Measurements from ENCODE around the gene ABHD16B. TPM values are rescaled to one million over a fixed set of nuclear protein-coding genes. Genes with fewer than 3 reads are reported as not detected.
"Not testable (repeated sequence)": the region's sequence is repeated elsewhere in the genome, so short reads cannot be mapped to it uniquely, and the experiment has no call there.

ABHD16B gene
- total RNA-seq, 4 donors from 2014 or later: not detected

- H3K27me3 ChIP-seq: no peaks in the 10 kb centered on the region
- WGBS, 2 donors: 48 to 52% methylated on average over 4 to 14 of the region's 16 CpGs
- no peaks in the 10 kb centered on the region for H3K9me3 ChIP-seq
- no peak overlapping the region for H3K4me3 ChIP-seq (replicated peaks in 1 of 3)
- TF ChIP-seq POLR2A (IDR thresholded peaks at IDR 0.05) (no peak), CTCF (IDR thresholded peaks at IDR 0.05) (no peak)
- no peak for DNase-seq
- H3K4me1 ChIP-seq: peaks cover 7 to 30% of the 10 kb centered on the region in 2 donors
- H3K27ac ChIP-seq: peak overlapping the region; percentile 36 to 65 (median 38)
- intact Hi-C loops (cut with DNase I): no loop called here
- no peaks in the 10 kb centered on the region for H3K36me3 ChIP-seq
Observed at GRCh38 chr20:63847237-63848002, 13.9 kb upstream of the ABHD16B start.

GRCh38 chr20:63848003-63848911 lies 13.0 kb upstream of the ABHD16B start:
- Histone ChIP-seq H3K36me3 (no peaks in the 10 kb centered on the region), H3K9me3 (no peaks in the 10 kb centered on the region), H3K27me3 (no peaks in the 10 kb centered on the region), H3K4me1 (peaks cover 7 to 30% of the 10 kb centered on the region in 2 donors), H3K4me3 (replicated peaks in 1 of 3) (no peak overlapping the region), H3K27ac (peak overlapping the region; percentile 36 to 65 (median 38))
- DNase-seq: no peak
- TF ChIP-seq POLR2A (IDR thresholded peaks at IDR 0.05): no peak
- 79 to 84% methylated on average over 15 to 19 of the region's 28 CpGs for WGBS, 2 donors
- intact Hi-C loops (cut with DNase I): no loop called here

GRCh38 chr20:63850689-63851547 lies 10.4 kb upstream of the ABHD16B start:
- intact Hi-C loops (cut with DNase I): no loop called here
- 74 to 80% methylated on average over 25 to 27 of the region's 27 CpGs for WGBS, 2 donors
- Histone ChIP-seq H3K27me3 (no peaks in the 10 kb centered on the region), H3K4me3 (replicated peaks in 1 of 3) (no peak overlapping the region), H3K36me3 (no peaks in the 10 kb centered on the region), H3K4me1 (peaks cover 21 to 50% of the 10 kb centered on the region in 2 donors), H3K27ac (no peak overlapping the region), H3K9me3 (no peaks in the 10 kb centered on the region)
- no peak for DNase-seq
- no peak for TF ChIP-seq CTCF (IDR thresholded peaks at IDR 0.05)
- no peak for TF ChIP-seq POLR2A (IDR thresholded peaks at IDR 0.05)

GRCh38 chr20:63851548-63851943 lies 9.8 kb upstream of the ABHD16B start:
- H3K27ac ChIP-seq; DNase-seq; H3K36me3 ChIP-seq; intact Hi-C loops (cut with DNase I); H3K27me3 ChIP-seq; H3K4me3 ChIP-seq (replicated peaks in 1 of 3); H3K9me3 ChIP-seq: not testable (repeated sequence)
- peaks cover 19 to 50% of the 10 kb centered on the region in 2 donors for H3K4me1 ChIP-seq
- 87 to 88% methylated on average over 14 of the region's 14 CpGs for WGBS, 2 donors

- DNase-seq; H3K36me3 ChIP-seq; H3K4me3 ChIP-seq (replicated peaks in 1 of 3); intact Hi-C loops (cut with DNase I); H3K27me3 ChIP-seq; H3K9me3 ChIP-seq: not testable (repeated sequence)
- peak overlapping the region in 2 of 3 donors; percentile 60 to 63 for H3K27ac ChIP-seq
- H3K4me1 ChIP-seq: peaks cover 22 to 46% of the 10 kb centered on the region in 2 donors
- 61 to 87% methylated on average over 4 of the region's 4 CpGs for WGBS, 2 donors
Observed at GRCh38 chr20:63853733-63854068, 7.6 kb upstream of the ABHD16B start.

GRCh38 chr20:63854069-63854765 lies 7.1 kb upstream of the ABHD16B start:
- Histone ChIP-seq H3K27ac (peak overlapping the region; percentile 33 to 63 (median 60)), H3K4me3 (replicated peaks in 1 of 3) (no peak overlapping the region), H3K4me1 (peaks cover 24 to 52% of the 10 kb centered on the region in 2 donors), H3K27me3 (no peaks in the 10 kb centered on the region), H3K36me3 (no peaks in the 10 kb centered on the region), H3K9me3 (no peaks in the 10 kb centered on the region)
- 35 to 56% methylated on average over 6 of the region's 17 CpGs for WGBS, 2 donors
- no peak for DNase-seq
- intact Hi-C loops (cut with DNase I): no loop called here
- TF ChIP-seq POLR2A (IDR thresholded peaks at IDR 0.05) (no peak), CTCF (IDR thresholded peaks at IDR 0.05) (no peak)
